ENCODE measurements around the gene LINGO1.

The LINGO1 gene

GRCh38 chr15:77589839-77590238 is 42.9 kb downstream of the LINGO1 start:
- DNase-seq, result no peak

GRCh38 chr15:77588126-77588525 is 44.6 kb downstream of the LINGO1 start:
- DNase-seq, result no peak

- DNase-seq, result no peak
Observed at GRCh38 chr15:77584691-77585090, 48.0 kb downstream of the LINGO1 start.

GRCh38 chr15:77584201-77584600 is 48.5 kb downstream of the LINGO1 start:
- no peak for DNase-seq

- no peak for DNase-seq
Observed at GRCh38 chr15:77582763-77583162, 49.9 kb downstream of the LINGO1 start.

GRCh38 chr15:77581896-77582569 is 50.7 kb downstream of the LINGO1 start:
- DNase-seq, result no peak

GRCh38 chr15:77580996-77581682 is 51.6 kb downstream of the LINGO1 start:
- DNase-seq, result no peak

- DNase-seq, result no peak
Observed at GRCh38 chr15:77579498-77580188, 53.1 kb downstream of the LINGO1 start.

- no peak for DNase-seq
Observed at GRCh38 chr15:77578641-77579372, 53.9 kb downstream of the LINGO1 start.

- no peak for DNase-seq
Observed at GRCh38 chr15:77577366-77577950, 55.3 kb downstream of the LINGO1 start.

- DNase-seq, result no peak
Observed at GRCh38 chr15:77576538-77576937, 56.2 kb downstream of the LINGO1 start.

- DNase-seq, result no peak
Observed at GRCh38 chr15:77575203-77575934, 57.3 kb downstream of the LINGO1 start.

GRCh38 chr15:77574521-77575202 is 58.0 kb downstream of the LINGO1 start:
- no peak for DNase-seq

GRCh38 chr15:77573802-77574201 is 58.9 kb downstream of the LINGO1 start:
- DNase-seq, result no peak

- DNase-seq, result no peak
Observed at GRCh38 chr15:77572186-77572585, 60.5 kb downstream of the LINGO1 start.

- DNase-seq, result no peak
Observed at GRCh38 chr15:77571741-77572140, 61.0 kb downstream of the LINGO1 start.

- no peak for DNase-seq
Observed at GRCh38 chr15:77571181-77571580, 61.5 kb downstream of the LINGO1 start.

- no peak for DNase-seq
Observed at GRCh38 chr15:77569729-77570125, 63.0 kb downstream of the LINGO1 start.

- no peak for DNase-seq
Observed at GRCh38 chr15:77568973-77569728, 63.6 kb downstream of the LINGO1 start.

- no peak for DNase-seq
Observed at GRCh38 chr15:77568014-77568972, 64.4 kb downstream of the LINGO1 start.

Data from activated naive CD4-positive, alpha-beta T cell treated with anti-CD3 and anti-CD28 coated beads, Interleukin-2, amount 50 U/mL, for 16 hours (primary cell).